Transverse colon (tissue), 4 donors: ENCODE measurements around the gene AP3B1. TPM values are rescaled to one million over a fixed set of nuclear protein-coding genes. Genes with fewer than 3 reads are reported as not detected.

Experiments
- DNase-seq: peaks from one replicate; pipeline ENCODE4 v3.0.0-alpha.2; 2019
- H3K27ac ChIP-seq, 4 donors: fragments of 200-600 bp; sonication (generic); 2 replicates each; pipeline ENCODE4 v1.5.1; 2016 to 2018; ENCODE audit warnings: inconsistent platforms in 4 of 4
- H3K27me3 ChIP-seq: fragments of 200-600 bp; sonication (generic); 2 replicates; pipeline ENCODE4 v1.5.1; 2017; ENCODE audit warnings: inconsistent platforms
- H3K36me3 ChIP-seq, 4 donors: fragments of 200-600 bp; sonication (generic); 2 replicates each; pipeline ENCODE4 v1.5.1; 2017 to 2019; ENCODE audit warnings: inconsistent platforms in 4 of 4
- H3K4me1 ChIP-seq, 4 donors: fragments of 200-600 bp; sonication (generic); 2 replicates each; pipeline ENCODE4 v1.5.1; 2017 to 2020; ENCODE audit warnings: inconsistent platforms in 4 of 4
- H3K4me3 ChIP-seq, 4 donors: fragments of 200-600 bp; sonication (generic); 1 replicate in 1 of 4; 2 replicates in 3 of 4; pipeline versions ENCODE4 v1.5.1 to v1.6.1; 2017 to 2019; ENCODE audit warnings: inconsistent platforms in 4 of 4
- H3K9me3 ChIP-seq, 2 donors: fragments of 200-600 bp; sonication (generic); 2 replicates each; pipeline ENCODE4 v1.5.1; 2017 to 2019; ENCODE audit warnings: inconsistent platforms in 2 of 2
- EP300 ChIP-seq: sonication (generic); formaldehyde crosslinking; IDR thresholded peaks from one replicate; pipeline ENCODE4 v1.6.1; 2017; ENCODE audit warnings: antibody characterized with exemption, low read depth
- POLR2A ChIP-seq: fragments of 450-650 bp; IDR thresholded peaks from one replicate; pipeline ENCODE4 v1.6.1; 2016; ENCODE audit warnings: antibody characterized with exemption, mild to moderate bottlenecking, moderate library complexity
- POLR2AphosphoS5 ChIP-seq, 3 donors: sonication (generic); formaldehyde crosslinking; IDR thresholded peaks; one replicate each; pipeline ENCODE4 v1.6.1; 2016; ENCODE audit warnings: antibody characterized with exemption in 3 of 3
- WGBS, 2 donors: methylation state at CpG; one replicate each; pipeline ENCODE4 v1.1.5; 2018; ENCODE audit warnings: low coverage in 1 of 2; 5-methylcytosine and 5-hydroxymethylcytosine counted together
- in situ Hi-C, 4 donors: fragments of 200-750 bp; cut with MboI; loops; one replicate each; pipeline versions ENCODE4 v1.15.0 to v1.15.1; 2017; ENCODE audit warnings: low sequenced_read_pairs in 3 of 4, low pct_ligation_motif_present in 1 of 4, low pct_unique_long_range_greater_than_20kb in 1 of 4
- intact Hi-C: fragments of 100-400 bp; cut with DNase I; formaldehyde crosslinking; loops from one replicate; pipeline ENCODE4 v1.15.1; 2023; ENCODE audit warnings: low total_unique reads
- total RNA-seq, 4 donors: library from RNA; depleted of rRNA; stranded (reverse); fragments of >200 nt; gene quantifications; one replicate each; pipeline ENCODE4 v1.1.0, GENCODE V29; 2016
- TF ChIP-seq, protein P1 (sequence below), 5 experiments: fragments of 200-600 bp in 3 of 5; fragments of 450-650 bp in 2 of 5; sonication (generic) in 3 of 5; IDR thresholded peaks; 1 replicate in 2 of 5; 2 replicates in 3 of 5; pipeline ENCODE4 v1.5.1; 2016 to 2017; ENCODE audit warnings: antibody characterized with exemption in 5 of 5, inconsistent platforms in 3 of 5, mild to moderate bottlenecking in 2 of 5, moderate library complexity in 1 of 5

Gene AP3B1
- total RNA-seq, 4 donors from 2014 or later: 45.7 to 61.3 (median 53.4) TPM

DNA sequence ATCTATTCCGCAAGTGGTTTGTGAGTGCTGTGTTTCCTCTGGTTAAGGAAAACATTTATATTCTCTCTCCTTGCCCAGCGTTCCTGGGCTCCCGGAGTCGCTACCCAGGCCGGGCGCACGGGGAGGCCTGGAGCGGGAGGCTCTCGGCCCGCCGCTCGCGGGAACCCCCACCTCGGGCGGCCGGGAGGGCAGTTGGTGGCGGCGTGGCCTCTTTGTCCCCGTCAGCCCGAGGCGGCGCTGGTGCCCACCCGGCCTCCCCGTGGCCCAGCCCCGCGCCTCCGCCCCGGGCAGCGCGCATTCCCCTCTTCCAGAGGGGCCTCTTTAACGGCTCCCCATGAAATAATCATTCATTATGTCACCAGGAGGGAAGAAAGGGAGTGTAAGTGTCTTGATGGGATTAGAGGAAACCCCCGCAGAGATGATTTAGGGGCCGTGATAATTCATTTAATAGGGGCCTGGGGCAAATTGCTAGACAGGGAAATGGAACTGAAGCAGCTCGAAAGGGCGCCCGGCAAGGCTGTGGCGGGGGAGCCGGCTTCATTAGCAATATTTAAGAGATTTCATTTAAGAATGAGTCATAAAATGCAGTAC is 336.5 kb downstream of the AP3B1 start:
- no peak overlapping the region for H3K27ac ChIP-seq
- no peak for TF ChIP-seq POLR2AphosphoS5 (IDR thresholded peaks at IDR 0.05)
- TF ChIP-seq, protein P1, sequence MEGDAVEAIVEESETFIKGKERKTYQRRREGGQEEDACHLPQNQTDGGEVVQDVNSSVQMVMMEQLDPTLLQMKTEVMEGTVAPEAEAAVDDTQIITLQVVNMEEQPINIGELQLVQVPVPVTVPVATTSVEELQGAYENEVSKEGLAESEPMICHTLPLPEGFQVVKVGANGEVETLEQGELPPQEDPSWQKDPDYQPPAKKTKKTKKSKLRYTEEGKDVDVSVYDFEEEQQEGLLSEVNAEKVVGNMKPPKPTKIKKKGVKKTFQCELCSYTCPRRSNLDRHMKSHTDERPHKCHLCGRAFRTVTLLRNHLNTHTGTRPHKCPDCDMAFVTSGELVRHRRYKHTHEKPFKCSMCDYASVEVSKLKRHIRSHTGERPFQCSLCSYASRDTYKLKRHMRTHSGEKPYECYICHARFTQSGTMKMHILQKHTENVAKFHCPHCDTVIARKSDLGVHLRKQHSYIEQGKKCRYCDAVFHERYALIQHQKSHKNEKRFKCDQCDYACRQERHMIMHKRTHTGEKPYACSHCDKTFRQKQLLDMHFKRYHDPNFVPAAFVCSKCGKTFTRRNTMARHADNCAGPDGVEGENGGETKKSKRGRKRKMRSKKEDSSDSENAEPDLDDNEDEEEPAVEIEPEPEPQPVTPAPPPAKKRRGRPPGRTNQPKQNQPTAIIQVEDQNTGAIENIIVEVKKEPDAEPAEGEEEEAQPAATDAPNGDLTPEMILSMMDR (IDR thresholded peaks at IDR 0.05): no peak
- no peak for TF ChIP-seq EP300
- no peak for TF ChIP-seq POLR2A
- intact Hi-C loops: no loop called here
- H3K4me1 ChIP-seq: peaks cover 0 to 9% (median 5%) of the 10 kb centered on the region in 4 donors
- peaks cover 56% of the 10 kb centered on the region for H3K27me3 ChIP-seq
- WGBS, 2 donors: 24 to 42% methylated on average over 8 to 16 of the region's 38 CpGs
- peak overlapping the region in 1 of 4 donors; percentile 9 for H3K4me3 ChIP-seq
- no peaks in the 10 kb centered on the region for H3K36me3 ChIP-seq
- in situ Hi-C loops: no loop called here
- DNase-seq: no peak
- no peaks in the 10 kb centered on the region for H3K9me3 ChIP-seq

GRCh38 chr5:77957516-77957915 is 337.0 kb downstream of the AP3B1 start:
- TF ChIP-seq, protein P1 (IDR thresholded peaks at IDR 0.05): no peak
- TF ChIP-seq POLR2A: no peak
- TF ChIP-seq POLR2AphosphoS5 (IDR thresholded peaks at IDR 0.05): no peak
- no peak for TF ChIP-seq EP300
- H3K4me1 ChIP-seq: peaks cover 0 to 9% (median 5%) of the 10 kb centered on the region in 4 donors
- H3K27me3 ChIP-seq: peaks cover 52% of the 10 kb centered on the region
- in situ Hi-C loops (no loop called here), intact Hi-C loops (no loop called here)
- DNase-seq: no peak
- H3K9me3 ChIP-seq: no peaks in the 10 kb centered on the region
- H3K27ac ChIP-seq: no peak overlapping the region
- 0 to 48% methylated on average over 1 to 20 of the region's 20 CpGs for WGBS, 2 donors
- H3K4me3 ChIP-seq: no peak overlapping the region
- no peaks in the 10 kb centered on the region for H3K36me3 ChIP-seq

GRCh38 chr5:77957081-77957480 is 337.4 kb downstream of the AP3B1 start:
- Histone ChIP-seq H3K4me3 (no peak overlapping the region), H3K9me3 (no peaks in the 10 kb centered on the region), H3K36me3 (no peaks in the 10 kb centered on the region), H3K27me3 (peaks cover 48% of the 10 kb centered on the region), H3K27ac (no peak overlapping the region), H3K4me1 (peaks cover 0 to 9% (median 5%) of the 10 kb centered on the region in 4 donors)
- TF ChIP-seq, protein P1 (IDR thresholded peaks at IDR 0.05): no peak
- no peak for TF ChIP-seq EP300
- TF ChIP-seq POLR2A: no peak
- TF ChIP-seq POLR2AphosphoS5 (IDR thresholded peaks at IDR 0.05): no peak
- no peak for DNase-seq
- 65 to 86% methylated on average over 5 to 13 of the region's 13 CpGs for WGBS, 2 donors
- intact Hi-C loops: no loop called here
- in situ Hi-C loops: no loop called here

GRCh38 chr5:77955577-77955976 is 338.9 kb downstream of the AP3B1 start:
- Histone ChIP-seq H3K9me3 (no peaks in the 10 kb centered on the region), H3K27ac (no peak overlapping the region), H3K36me3 (no peaks in the 10 kb centered on the region), H3K4me3 (no peak overlapping the region), H3K4me1 (peaks cover 0 to 9% (median 5%) of the 10 kb centered on the region in 4 donors), H3K27me3 (peaks cover 37% of the 10 kb centered on the region)
- 42% methylated on average over 1 of the region's 1 CpG; no CpG with 5 or more reads in 1 of the 2 donors for WGBS, 2 donors
- intact Hi-C loops: no loop called here
- TF ChIP-seq, protein P1 (IDR thresholded peaks at IDR 0.05): no peak
- no peak for TF ChIP-seq EP300
- TF ChIP-seq POLR2AphosphoS5 (IDR thresholded peaks at IDR 0.05): no peak
- TF ChIP-seq POLR2A: no peak
- in situ Hi-C loops: no loop called here
- DNase-seq: no peak
